Panc1 (cell line): ENCODE results near the gene GRID1. TPM values are rescaled to one million over a fixed set of nuclear protein-coding genes. Genes with fewer than 3 reads are reported as not detected.

Source experiments
- ATAC-seq: fragments of 200-7000 bp; cut with Tn5 transposase; 2 replicates; pipeline ENCODE4 v1.9.1; 2020; ENCODE audit warnings: mild to moderate bottlenecking, moderate library complexity
- BruUV-seq: library from RNA; stranded (reverse); fragments of 400-500 nt; replicated peaks from 2 replicates; lab custom pipeline; 2021; lab: Mats Ljungman, UMichigan
- CTCF ChIA-PET: fragments of 300-600 bp; sonication (Branson Sonifier 250); formaldehyde crosslinking; loops from one replicate; lab custom pipeline; 2022; ENCODE audit warnings: antibody characterized with exemption; lab: Charles Lee
- POLR2A ChIA-PET: fragments of 300-600 bp; sonication (Branson Sonifier 250); formaldehyde crosslinking; loops from one replicate; lab custom pipeline; 2022; ENCODE audit warnings: antibody characterized with exemption; lab: Charles Lee
- DNase-seq: peaks from one replicate; pipeline ENCODE4 v3.0.0-alpha.2; 2010; ENCODE audit warnings: low read depth, low spot score
- H3K27ac ChIP-seq: 2 replicates; pipeline ENCODE4 v1.5.1; 2011; ENCODE audit warnings: mild to moderate bottlenecking, low read length, inconsistent platforms
- H3K27me3 ChIP-seq: fragments of 200-500 bp; sonication (Bioruptor generic); 2 replicates; pipeline ENCODE4 v1.6.0; 2014; ENCODE audit warnings: low read length, inconsistent platforms; ENCODE audit not compliant: control insufficient read depth, insufficient read depth
- H3K36me3 ChIP-seq: fragments of 200-500 bp; sonication (Bioruptor generic); 2 replicates; pipeline ENCODE4 v1.5.1; 2014; ENCODE audit warnings: inconsistent platforms, mild to moderate bottlenecking, low read length, moderate library complexity; ENCODE audit not compliant: control insufficient read depth, insufficient read depth
- H3K4me1 ChIP-seq: 2 replicates; pipeline ENCODE4 v1.5.1; 2011; ENCODE audit warnings: inconsistent platforms, mild to moderate bottlenecking, low read length, moderate library complexity; ENCODE audit not compliant: control insufficient read depth, insufficient read depth
- H3K4me3 ChIP-seq, 2 experiments: 2 replicates each; pipeline ENCODE4 v1.5.1; 2011 to 2012; ENCODE audit warnings: low read depth in 2 of 2, low read length in 2 of 2, mild to moderate bottlenecking in 2 of 2, inconsistent platforms in 1 of 2, moderate library complexity in 1 of 2
- H3K9me3 ChIP-seq: fragments of 200-500 bp; sonication (Bioruptor generic); 2 replicates; pipeline ENCODE4 v1.5.1; 2014; ENCODE audit warnings: low read depth, mild to moderate bottlenecking, inconsistent platforms, low read length, moderate library complexity; ENCODE audit not compliant: control insufficient read depth, insufficient read depth
- POLR2AphosphoS5 ChIP-seq: IDR thresholded peaks from 2 replicates; pipeline ENCODE4 v1.6.1; 2012; ENCODE audit warnings: mild to moderate bottlenecking, low read depth, low read length, moderate library complexity
- SIN3A ChIP-seq: IDR thresholded peaks from 2 replicates; pipeline ENCODE4 v1.6.1; 2012; ENCODE audit warnings: low read depth, mild to moderate bottlenecking, low read length, moderate library complexity, borderline replicate concordance; ENCODE audit not compliant: insufficient read depth
- TCF7L2 ChIP-seq: IDR thresholded peaks from 2 replicates; pipeline ENCODE4 v1.6.1; 2011; ENCODE audit warnings: mild to moderate bottlenecking, low read depth, low read length, inconsistent platforms
- in situ Hi-C: cut with HindIII; loops from 2 replicates; pipeline ENCODE4 v1.10.0; 2016; ENCODE audit warnings: low sequenced_read_pairs, low pct_unique_long_range_greater_than_20kb
- intact Hi-C: fragments of 100-400 bp; cut with micrococcal nuclease; formaldehyde crosslinking; loops from one replicate; pipeline ENCODE4 v1.10.0; 2022; ENCODE audit not compliant: unreplicated experiment
- total RNA-seq: library from RNA; stranded (reverse); gene quantifications from one replicate; pipeline ENCODE4 v1.2.1, GENCODE V29; 2021; ENCODE audit not compliant: unreplicated experiment
- TF ChIP-seq, protein P1 (sequence below), 2 experiments: IDR thresholded peaks; 2 replicates each; pipeline ENCODE4 v1.6.1; 2011 to 2012; ENCODE audit warnings: low read depth in 2 of 2, control low read depth in 1 of 2, low read length in 1 of 2, mild to moderate bottlenecking in 1 of 2, moderate library complexity in 1 of 2; ENCODE audit not compliant: insufficient read depth in 1 of 2
- TF ChIP-seq, protein P2 (sequence below): fragments of 450-650 bp; IDR thresholded peaks from 2 replicates; pipeline ENCODE4 v1.5.1; 2017; ENCODE audit warnings: mild to moderate bottlenecking

Gene GRID1
- total RNA-seq, 1 experiment from 2014 or later: 2.3 TPM

DNA sequence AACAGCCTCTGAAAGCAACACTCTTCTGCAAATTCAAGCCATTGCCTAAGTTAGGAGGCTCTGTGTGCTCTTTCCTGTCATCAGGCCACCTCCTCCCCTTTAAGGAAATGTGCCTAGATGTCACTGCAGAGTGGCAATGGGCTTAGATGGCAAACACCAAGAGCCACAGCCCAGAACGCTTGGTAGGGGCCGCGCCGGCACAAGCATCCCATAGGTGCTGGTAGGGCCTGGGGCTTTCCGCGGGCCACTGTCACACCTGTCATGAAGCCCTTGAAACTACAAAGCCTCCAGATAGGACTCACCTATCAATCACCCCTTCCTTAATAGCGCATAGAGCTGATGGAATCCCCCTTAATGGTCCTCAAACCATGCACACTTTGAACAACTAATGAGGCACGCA lies 299.9 kb downstream of the GRID1 start:
- CTCF ChIA-PET: no interaction called here
- in situ Hi-C loops: no loop called here

DNA sequence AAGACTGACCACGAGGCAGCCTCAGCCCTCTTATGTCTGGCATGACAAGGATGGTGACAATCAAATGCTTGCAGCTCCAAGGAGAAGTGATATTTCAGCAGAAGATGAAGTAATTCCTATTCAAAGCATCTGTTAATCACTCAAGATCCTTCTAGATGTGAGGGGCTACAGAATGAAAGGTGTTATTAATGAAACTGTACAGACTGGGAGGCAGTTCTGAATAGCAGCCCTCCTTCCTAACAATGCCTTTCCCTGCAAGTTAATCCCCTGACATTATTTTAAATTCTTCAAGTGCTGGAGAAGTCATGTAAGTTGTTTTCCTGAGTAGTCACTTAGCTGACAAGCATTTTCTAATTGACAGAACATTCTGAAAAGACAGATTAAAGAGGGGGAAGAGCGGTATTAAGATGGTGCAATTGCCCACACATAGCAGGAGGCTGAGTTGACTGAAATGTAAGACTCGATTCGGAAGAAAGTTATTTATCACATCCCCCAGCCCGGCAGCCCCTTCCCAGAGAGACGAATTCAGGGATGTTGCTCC lies 300.8 kb downstream of the GRID1 start:
- Histone ChIP-seq H3K4me1 (no peaks in the 10 kb centered on the region), H3K4me3 (no peak overlapping the region), H3K27me3 (no peaks in the 10 kb centered on the region), H3K27ac (no peak overlapping the region), H3K36me3 (no peaks in the 10 kb centered on the region), H3K9me3 (no peaks in the 10 kb centered on the region)
- no TSS peak for BruUV-seq
- intact Hi-C loops (no loop called here), in situ Hi-C loops (no loop called here)
- TF ChIP-seq, protein P1, sequence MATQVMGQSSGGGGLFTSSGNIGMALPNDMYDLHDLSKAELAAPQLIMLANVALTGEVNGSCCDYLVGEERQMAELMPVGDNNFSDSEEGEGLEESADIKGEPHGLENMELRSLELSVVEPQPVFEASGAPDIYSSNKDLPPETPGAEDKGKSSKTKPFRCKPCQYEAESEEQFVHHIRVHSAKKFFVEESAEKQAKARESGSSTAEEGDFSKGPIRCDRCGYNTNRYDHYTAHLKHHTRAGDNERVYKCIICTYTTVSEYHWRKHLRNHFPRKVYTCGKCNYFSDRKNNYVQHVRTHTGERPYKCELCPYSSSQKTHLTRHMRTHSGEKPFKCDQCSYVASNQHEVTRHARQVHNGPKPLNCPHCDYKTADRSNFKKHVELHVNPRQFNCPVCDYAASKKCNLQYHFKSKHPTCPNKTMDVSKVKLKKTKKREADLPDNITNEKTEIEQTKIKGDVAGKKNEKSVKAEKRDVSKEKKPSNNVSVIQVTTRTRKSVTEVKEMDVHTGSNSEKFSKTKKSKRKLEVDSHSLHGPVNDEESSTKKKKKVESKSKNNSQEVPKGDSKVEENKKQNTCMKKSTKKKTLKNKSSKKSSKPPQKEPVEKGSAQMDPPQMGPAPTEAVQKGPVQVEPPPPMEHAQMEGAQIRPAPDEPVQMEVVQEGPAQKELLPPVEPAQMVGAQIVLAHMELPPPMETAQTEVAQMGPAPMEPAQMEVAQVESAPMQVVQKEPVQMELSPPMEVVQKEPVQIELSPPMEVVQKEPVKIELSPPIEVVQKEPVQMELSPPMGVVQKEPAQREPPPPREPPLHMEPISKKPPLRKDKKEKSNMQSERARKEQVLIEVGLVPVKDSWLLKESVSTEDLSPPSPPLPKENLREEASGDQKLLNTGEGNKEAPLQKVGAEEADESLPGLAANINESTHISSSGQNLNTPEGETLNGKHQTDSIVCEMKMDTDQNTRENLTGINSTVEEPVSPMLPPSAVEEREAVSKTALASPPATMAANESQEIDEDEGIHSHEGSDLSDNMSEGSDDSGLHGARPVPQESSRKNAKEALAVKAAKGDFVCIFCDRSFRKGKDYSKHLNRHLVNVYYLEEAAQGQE (IDR thresholded peaks at IDR 0.05; ENCODE audit: insufficient read depth in 1 of 2, low read depth in 2 of 2, low read length in 1 of 2): no peak
- TF ChIP-seq TCF7L2 (no peak), SIN3A (no peak), POLR2AphosphoS5 (no peak)
- TF ChIP-seq, protein P2, sequence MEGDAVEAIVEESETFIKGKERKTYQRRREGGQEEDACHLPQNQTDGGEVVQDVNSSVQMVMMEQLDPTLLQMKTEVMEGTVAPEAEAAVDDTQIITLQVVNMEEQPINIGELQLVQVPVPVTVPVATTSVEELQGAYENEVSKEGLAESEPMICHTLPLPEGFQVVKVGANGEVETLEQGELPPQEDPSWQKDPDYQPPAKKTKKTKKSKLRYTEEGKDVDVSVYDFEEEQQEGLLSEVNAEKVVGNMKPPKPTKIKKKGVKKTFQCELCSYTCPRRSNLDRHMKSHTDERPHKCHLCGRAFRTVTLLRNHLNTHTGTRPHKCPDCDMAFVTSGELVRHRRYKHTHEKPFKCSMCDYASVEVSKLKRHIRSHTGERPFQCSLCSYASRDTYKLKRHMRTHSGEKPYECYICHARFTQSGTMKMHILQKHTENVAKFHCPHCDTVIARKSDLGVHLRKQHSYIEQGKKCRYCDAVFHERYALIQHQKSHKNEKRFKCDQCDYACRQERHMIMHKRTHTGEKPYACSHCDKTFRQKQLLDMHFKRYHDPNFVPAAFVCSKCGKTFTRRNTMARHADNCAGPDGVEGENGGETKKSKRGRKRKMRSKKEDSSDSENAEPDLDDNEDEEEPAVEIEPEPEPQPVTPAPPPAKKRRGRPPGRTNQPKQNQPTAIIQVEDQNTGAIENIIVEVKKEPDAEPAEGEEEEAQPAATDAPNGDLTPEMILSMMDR: no peak
- ATAC-seq: no peak
- ChIA-PET POLR2A (no interaction called here), CTCF (no interaction called here)
- no peak for DNase-seq

More for the DNA sequence above, 299.9 kb downstream of the GRID1 start:
- Histone ChIP-seq H3K27me3 (no peaks in the 10 kb centered on the region), H3K27ac (no peak overlapping the region), H3K9me3 (no peaks in the 10 kb centered on the region), H3K4me1 (no peaks in the 10 kb centered on the region), H3K36me3 (no peaks in the 10 kb centered on the region), H3K4me3 (no peak overlapping the region)
- intact Hi-C loops: no loop called here
- DNase-seq: no peak
- TF ChIP-seq, protein P1 (IDR thresholded peaks at IDR 0.05; ENCODE audit: insufficient read depth in 1 of 2, low read depth in 2 of 2, low read length in 1 of 2): no peak
- TF ChIP-seq SIN3A (no peak), POLR2AphosphoS5 (no peak), TCF7L2 (no peak)
- TF ChIP-seq, protein P2: no peak
- no peak for ATAC-seq
- BruUV-seq: no TSS peak
- POLR2A ChIA-PET: no interaction called here
